Measurements from ENCODE around the gene KRTAP19-8. TPM values are rescaled to one million over a fixed set of nuclear protein-coding genes. Genes with fewer than 3 reads are reported as not detected.

KRTAP19-8 gene
- not detected for total RNA-seq

- in situ Hi-C loops (cut with MboI; ENCODE audit: low sequenced_read_pairs in 4 of 4), result no loop called here
- H3K4me3 ChIP-seq, result no peak within 1 kb of the TSS
- TF ChIP-seq POLR2A (IDR thresholded peaks at IDR 0.05) (no peak), CTCF (IDR thresholded peaks at IDR 0.05 in 4 of 5, conservative IDR thresholded peaks at IDR 0.05 in 1 of 5) (no peak)
- DNase-seq, result no peak
- no peaks in the 10 kb centered on the region for H3K9me3 ChIP-seq
- no peak within 1 kb of the TSS for H3K27ac ChIP-seq
- no peaks in the 10 kb centered on the region for H3K4me1 ChIP-seq
- no peaks in the 10 kb centered on the region for H3K36me3 ChIP-seq
- ATAC-seq, result no peak
- no peaks in the 10 kb centered on the region for H3K27me3 ChIP-seq
- intact Hi-C loops (cut with DNase I; ENCODE audit: low total_unique reads), result no loop called here
Observed at GRCh38 chr21:31038376-31038775, at the start of gene KRTAP19-8. TSS of gene KRTAP19-8 (minus strand) at chr21:31038476. CDS start at chr21:31038443, 33 bp downstream.

- TF ChIP-seq CTCF (IDR thresholded peaks at IDR 0.05 in 4 of 5, conservative IDR thresholded peaks at IDR 0.05 in 1 of 5), result no peak
- no peak for TF ChIP-seq POLR2A (IDR thresholded peaks at IDR 0.05)
- Histone ChIP-seq H3K4me3 (no peak overlapping the region), H3K4me1 (no peaks in the 10 kb centered on the region), H3K36me3 (no peaks in the 10 kb centered on the region), H3K27me3 (no peaks in the 10 kb centered on the region), H3K9me3 (no peaks in the 10 kb centered on the region), H3K27ac (no peak overlapping the region)
- DNase-seq (no peak), ATAC-seq (no peak)
- in situ Hi-C loops (cut with MboI; ENCODE audit: low sequenced_read_pairs in 4 of 4), result loop anchor here in 3 of 4 donors (25.0 kb wide), 3 partner anchors 499 to 1026 kb away; partner anchors contain the start of genes KRTAP23-1 (in 2 of the 3) and KRTAP27-1 (in 2 of the 3)
- intact Hi-C loops (cut with DNase I; ENCODE audit: low total_unique reads), result no loop called here
Observed at GRCh38 chr21:31087639-31088473, 49.6 kb upstream of the KRTAP19-8 start.

- in situ Hi-C loops (cut with MboI; ENCODE audit: low sequenced_read_pairs in 4 of 4) (loop anchor here in 3 of 4 donors (25.0 kb wide), 3 partner anchors 503 to 1022 kb away; partner anchors contain the start of genes KRTAP23-1 (in 2 of the 3) and KRTAP27-1 (in 2 of the 3)), intact Hi-C loops (cut with DNase I; ENCODE audit: low total_unique reads) (no loop called here)
- no peak for DNase-seq
- no peaks in the 10 kb centered on the region for H3K36me3 ChIP-seq
- no peak for TF ChIP-seq CTCF (IDR thresholded peaks at IDR 0.05 in 4 of 5, conservative IDR thresholded peaks at IDR 0.05 in 1 of 5)
- no peak for TF ChIP-seq POLR2A (IDR thresholded peaks at IDR 0.05)
- H3K9me3 ChIP-seq, result no peaks in the 10 kb centered on the region
- ATAC-seq, result no peak
- H3K4me1 ChIP-seq, result no peaks in the 10 kb centered on the region
- H3K4me3 ChIP-seq, result no peak overlapping the region
- no peak overlapping the region for H3K27ac ChIP-seq
- H3K27me3 ChIP-seq, result no peaks in the 10 kb centered on the region
Observed at GRCh38 chr21:31084689-31085088, 46.4 kb upstream of the KRTAP19-8 start.

GRCh38 chr21:31078796-31079195 is 40.5 kb upstream of the KRTAP19-8 start:
- ATAC-seq (no peak), DNase-seq (no peak)
- Histone ChIP-seq H3K4me1 (no peaks in the 10 kb centered on the region), H3K4me3 (no peak overlapping the region), H3K36me3 (no peaks in the 10 kb centered on the region), H3K9me3 (no peaks in the 10 kb centered on the region), H3K27me3 (no peaks in the 10 kb centered on the region), H3K27ac (no peak overlapping the region)
- intact Hi-C loops (cut with DNase I; ENCODE audit: low total_unique reads) (no loop called here), in situ Hi-C loops (cut with MboI; ENCODE audit: low sequenced_read_pairs in 4 of 4) (loop anchor here in 3 of 4 donors (25.0 kb wide), 3 partner anchors 509 to 1016 kb away; partner anchors contain the start of genes KRTAP23-1 (in 2 of the 3) and KRTAP27-1 (in 2 of the 3))
- TF ChIP-seq CTCF (IDR thresholded peaks at IDR 0.05 in 4 of 5, conservative IDR thresholded peaks at IDR 0.05 in 1 of 5) (no peak), POLR2A (IDR thresholded peaks at IDR 0.05) (no peak)
